A549 (cell line): ENCODE results near the gene LIMK2. TPM values are rescaled to one million over a fixed set of nuclear protein-coding genes. Genes with fewer than 3 reads are reported as not detected.

ENCODE experiments used
- ATAC-seq, 2 experiments: fragments of 200-7000 bp in 1 of 2; fragments of >200 bp in 1 of 2; cut with Nextera tagmentation in 1 of 2; cut with Tn5 transposase in 1 of 2; 3 replicates each; pipeline versions ENCODE4 v1.8.0 to v1.9.1; 2018 to 2020; ENCODE audit warnings: mild to moderate bottlenecking in 1 of 2, moderate library complexity in 1 of 2
- CTCF ChIA-PET: fragments of 300-600 bp; sonication (Branson Sonifier 250); formaldehyde crosslinking; extraction: SDS; loops from one replicate; lab custom pipeline; 2021; ENCODE audit warnings: antibody characterized with exemption, inconsistent platforms; lab: Yijun Ruan, JAX
- POLR2A ChIA-PET: fragments of 350-600 bp; formaldehyde crosslinking; extraction: SDS; loops from one replicate; lab custom pipeline; 2021; ENCODE audit warnings: antibody characterized with exemption, inconsistent platforms; lab: Yijun Ruan, JAX
- DNase-seq, 2 experiments: peaks; one replicate each; pipeline versions ENCODE4 v3.0.0 to v3.0.0-alpha.2; 2011 to 2016; ENCODE audit warnings: low read depth in 1 of 2, low spot score in 1 of 2
- FAIRE-seq: peaks from 2 replicates; lab custom pipeline; 2011; peaks lifted over from hg19 to GRCh38; lab: Jason Lieb, UNC
- H3K27ac ChIP-seq, 2 experiments: fragments of >200 bp; sonication (Bioruptor Twin); formaldehyde crosslinking; 3 replicates each; pipeline ENCODE4 v1.5.1; 2016 to 2017
- H3K4me1 ChIP-seq: fragments of >200 bp; sonication (Bioruptor Twin); formaldehyde crosslinking; 3 replicates; pipeline ENCODE4 v1.6.1; 2016
- H3K4me2 ChIP-seq: fragments of >200 bp; sonication (Bioruptor Twin); formaldehyde crosslinking; 3 replicates; pipeline ENCODE4 v1.6.1; 2016
- H3K4me3 ChIP-seq: fragments of >200 bp; sonication (Bioruptor Twin); formaldehyde crosslinking; 3 replicates; pipeline ENCODE4 v1.5.1; 2016
- H3K9me3 ChIP-seq: fragments of >200 bp; sonication (Bioruptor Twin); formaldehyde crosslinking; 3 replicates; pipeline ENCODE4 v1.6.1; 2016
- ATOH8 ChIP-seq: fragments of 250-450 bp; sonication (Bioruptor Pico); IDR thresholded peaks from 2 replicates; pipeline ENCODE4 v1.5.0; 2020; ENCODE audit warnings: low read depth, mild to moderate bottlenecking, moderate library complexity
- BHLHE40 ChIP-seq: IDR thresholded peaks from 2 replicates; pipeline ENCODE4 v1.6.1; 2012; ENCODE audit warnings: low read depth, low read length, inconsistent platforms
- CBX8 ChIP-seq: fragments of 200-600 bp; sonication (generic); IDR thresholded peaks from 2 replicates; pipeline ENCODE4 v1.6.1; 2016
- CEBPB ChIP-seq, 2 experiments: fragments of >200 bp in 1 of 2; sonication (Bioruptor Twin) in 1 of 2; formaldehyde crosslinking in 1 of 2; IDR thresholded peaks; 2 replicates each; pipeline ENCODE4 v1.6.1; 2012 to 2016
- CTCF ChIP-seq: fragments of >200 bp; sonication (Bioruptor Twin); formaldehyde crosslinking; IDR thresholded peaks from 3 replicates; pipeline ENCODE4 v1.5.1; 2016
- ESRRA ChIP-seq: fragments of 150-350 bp; IDR thresholded peaks from 2 replicates; pipeline ENCODE4 v1.6.1; 2014; ENCODE audit warnings: mild to moderate bottlenecking, low read length, borderline replicate concordance
- HDAC2 ChIP-seq: fragments of 200-600 bp; sonication (generic); IDR thresholded peaks from 2 replicates; pipeline ENCODE4 v1.6.1; 2016
- HES2 ChIP-seq: fragments of >200 bp; sonication (Bioruptor Twin); formaldehyde crosslinking; IDR thresholded peaks from 2 replicates; pipeline ENCODE4 v1.6.1; 2016
- HOXB13 ChIP-seq: fragments of 250-450 bp; sonication (Bioruptor Pico); IDR thresholded peaks from 2 replicates; pipeline ENCODE4 v1.5.0; 2020; ENCODE audit warnings: low read depth, mild to moderate bottlenecking, moderate library complexity
- JUN ChIP-seq, 2 experiments: fragments of >200 bp; sonication (Bioruptor Twin); formaldehyde crosslinking; IDR thresholded peaks; 2 replicates in 1 of 2; 3 replicates in 1 of 2; pipeline ENCODE4 v1.6.1; 2016 to 2017
- JUNB ChIP-seq: fragments of >200 bp; sonication (Bioruptor Twin); formaldehyde crosslinking; IDR thresholded peaks from 2 replicates; pipeline ENCODE4 v1.6.1; 2016
- KDM5A ChIP-seq: fragments of 200-600 bp; sonication (generic); IDR thresholded peaks from 2 replicates; pipeline ENCODE4 v1.6.1; 2016; ENCODE audit warnings: antibody characterized with exemption, mild to moderate bottlenecking
- MAFK ChIP-seq: fragments of 450-650 bp; IDR thresholded peaks from 2 replicates; pipeline ENCODE4 v1.6.1; 2014; ENCODE audit not compliant: partially characterized antibody
- MAZ ChIP-seq: fragments of 150-350 bp; IDR thresholded peaks from 2 replicates; pipeline ENCODE4 v1.6.1; 2014; ENCODE audit warnings: antibody characterized with exemption, low read depth, low read length, borderline replicate concordance
- NPAS2 ChIP-seq: fragments of 250-450 bp; sonication (Bioruptor Pico); IDR thresholded peaks from 2 replicates; pipeline ENCODE4 v1.8.0; 2022; ENCODE audit warnings: mild to moderate bottlenecking, moderate library complexity, borderline replicate concordance
- RARB ChIP-seq: fragments of 250-450 bp; sonication (Bioruptor Pico); IDR thresholded peaks from 2 replicates; pipeline ENCODE4 v1.8.0; 2021; ENCODE audit warnings: mild to moderate bottlenecking, moderate library complexity
- REST ChIP-seq: fragments of 200-600 bp; sonication (generic); IDR thresholded peaks from 2 replicates; pipeline ENCODE4 v1.6.1; 2016; ENCODE audit warnings: antibody characterized with exemption, mild to moderate bottlenecking, moderate library complexity
- RFX5 ChIP-seq: fragments of 450-650 bp; IDR thresholded peaks from 2 replicates; pipeline ENCODE4 v1.7.1; 2014; ENCODE audit warnings: antibody characterized with exemption, mild to moderate bottlenecking, moderate library complexity
- RNF2 ChIP-seq: fragments of 200-600 bp; sonication (generic); IDR thresholded peaks from 2 replicates; pipeline ENCODE4 v1.6.1; 2016; ENCODE audit warnings: low read depth, mild to moderate bottlenecking, antibody characterized with exemption, moderate library complexity, borderline replicate concordance
- SMC3 ChIP-seq: fragments of >200 bp; sonication (Bioruptor Twin); formaldehyde crosslinking; IDR thresholded peaks from 3 replicates; pipeline ENCODE4 v1.6.1; 2018; ENCODE audit warnings: inconsistent platforms
- ZC3H11A ChIP-seq: fragments of 450-650 bp; IDR thresholded peaks from 2 replicates; pipeline ENCODE4 v1.6.1; 2014; ENCODE audit warnings: antibody characterized with exemption, mild to moderate bottlenecking
- ZFP36 ChIP-seq: fragments of 450-650 bp; IDR thresholded peaks from 2 replicates; pipeline ENCODE4 v1.6.1; 2014; ENCODE audit warnings: borderline replicate concordance; ENCODE audit not compliant: partially characterized antibody
- WGBS: methylation state at CpG from one replicate; pipeline ENCODE4 v1.1.6; 2017; ENCODE audit errors: missing lambda C conversion rate; 5-methylcytosine and 5-hydroxymethylcytosine counted together
- polyA plus RNA-seq, 4 experiments: library from polyadenylated mRNA; depleted of rRNA in 3 of 4; stranded (reverse); fragments of >200 nt; fragmentation: RNase III in 1 of 4; extraction: RNeasy Plus Mini Kit Qiagen cat#74134 plus additional on column Dnase treatment in 1 of 4; gene quantifications; 2 replicates in 3 of 4; 3 replicates in 1 of 4; pipeline ENCODE4 v1.2.3, GENCODE V29; 2011 to 2017

The LIMK2 gene
- polyA plus RNA-seq, 2 of the 4 experiments (the other 2 are of a cell fraction): 3.1 to 6.9 TPM

- no peak overlapping the region for H3K4me3 ChIP-seq
- FAIRE-seq: no peak
- no peak overlapping the region for H3K27ac ChIP-seq
- POLR2A ChIA-PET: no interaction called here
- H3K4me2 ChIP-seq: no peak overlapping the region
- WGBS: 66% methylated on average over 4 of the region's 6 CpGs
- CTCF ChIA-PET: interaction anchor here (1.0 to 9.3 kb wide), 2 partner anchors 57 to 108 kb away, joined by 3 to 134 read pairs; partner anchors contain the start of gene SELENOM
- peaks cover 14% of the 10 kb centered on the region; the same call in 1 of the 3 replicates for H3K4me1 ChIP-seq
- no peak for DNase-seq
- no peaks in the 10 kb centered on the region for H3K9me3 ChIP-seq
- ATAC-seq: no peak
- no peak for TF ChIP-seq CTCF
- no peak for TF ChIP-seq RNF2
- TF ChIP-seq RARB (CRISPR knock-in tag): no peak
- TF ChIP-seq HES2: no peak
- TF ChIP-seq REST: no peak
- no peak for TF ChIP-seq ESRRA
These were observed 3.0 kb downstream of the LIMK2 start for GRCh38 chr22:31215018-31215535.

- 0 out of 6 replicates have a peak overlapping the region, but pooled peaks of 1 of the 2 experiments have one; percentile 10 for H3K27ac ChIP-seq
These were observed 6.6 kb downstream of the LIMK2 start for GRCh38 chr22:31218565-31219262.

More at GRCh38 chr22:31218565-31219262, 6.6 kb downstream of the LIMK2 start:
- WGBS: 87% methylated on average over 4 of the region's 4 CpGs
- ChIA-PET CTCF (interaction anchor here (0.8 to 2.6 kb wide), 8 partner anchors 12 to 111 kb away, joined by 3 to 13 read pairs (median 4); partner anchors contain the start of genes PIK3IP1 and SELENOM), POLR2A (interaction anchor here (0.6 kb wide), 1 partner anchor 166 kb away, joined by 4 read pairs; no protein-coding TSS in a partner anchor)
- TF ChIP-seq HDAC2 (no peak), CEBPB (IDR thresholded peaks at IDR 0.05) (no peak), JUNB (no peak), RFX5 (no peak), CBX8 (no peak), ATOH8 (CRISPR knock-in tag) (no peak), JUN (IDR thresholded peaks at IDR 0.05) (no peak), ESRRA (no peak), HOXB13 (CRISPR knock-in tag) (no peak), KDM5A (no peak), MAZ (no peak), SMC3 (no peak), ZC3H11A (no peak), BHLHE40 (no peak), ZFP36 (no peak), MAFK (no peak), NPAS2 (CRISPR knock-in tag) (no peak)
- H3K4me1 ChIP-seq: peaks cover 6% of the 10 kb centered on the region; the same call in 1 of the 3 replicates
- FAIRE-seq: no peak
- no peaks in the 10 kb centered on the region for H3K9me3 ChIP-seq
- ATAC-seq: no peak
- H3K4me2 ChIP-seq: no peak overlapping the region
- H3K4me3 ChIP-seq: no peak overlapping the region
- DNase-seq: no peak
